GM18511 (cell line): ENCODE data around the gene C16orf92.

ENCODE experiments used
- ATAC-seq: cut with Tn5 transposase; IDR thresholded peaks from one replicate; pipeline ENCODE4 v1.9.1; 2021; ENCODE audit warnings: mild to moderate bottlenecking, moderate library complexity; ENCODE audit not compliant: unreplicated experiment

The C16orf92 gene

DNA sequence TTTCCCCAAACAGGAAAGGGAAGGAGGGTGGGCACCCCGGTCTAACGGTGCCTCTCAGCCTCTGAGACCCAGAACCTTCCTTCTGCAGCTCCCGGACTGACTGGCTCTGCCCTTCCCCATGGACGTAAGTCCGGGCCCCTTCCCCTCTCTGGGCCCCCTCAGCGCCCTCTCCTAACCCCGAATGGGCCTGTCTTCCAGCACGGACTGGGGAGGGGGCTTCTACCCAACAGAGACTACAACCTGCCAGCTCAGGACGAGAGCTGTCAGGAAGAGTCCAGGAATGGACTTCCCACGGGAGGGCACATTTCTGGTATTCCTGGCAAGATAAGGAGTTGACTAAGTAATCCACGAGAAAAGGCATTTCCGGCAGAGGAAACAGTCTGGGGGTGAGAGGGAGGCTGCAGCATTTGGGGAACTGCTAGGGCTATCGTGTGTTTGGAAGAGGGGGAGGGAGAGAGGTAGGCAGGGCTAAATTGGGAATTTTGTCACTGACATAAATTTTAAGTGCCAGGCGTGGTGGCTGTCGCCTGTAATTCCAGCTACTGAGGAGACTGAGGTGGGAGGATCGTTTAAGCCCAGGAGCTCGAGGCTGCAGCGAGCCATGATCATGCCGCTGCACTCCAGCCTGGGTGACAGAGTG lies 30.5 kb downstream of the C16orf92 start:
- ATAC-seq, result peak; percentile 13

DNA sequence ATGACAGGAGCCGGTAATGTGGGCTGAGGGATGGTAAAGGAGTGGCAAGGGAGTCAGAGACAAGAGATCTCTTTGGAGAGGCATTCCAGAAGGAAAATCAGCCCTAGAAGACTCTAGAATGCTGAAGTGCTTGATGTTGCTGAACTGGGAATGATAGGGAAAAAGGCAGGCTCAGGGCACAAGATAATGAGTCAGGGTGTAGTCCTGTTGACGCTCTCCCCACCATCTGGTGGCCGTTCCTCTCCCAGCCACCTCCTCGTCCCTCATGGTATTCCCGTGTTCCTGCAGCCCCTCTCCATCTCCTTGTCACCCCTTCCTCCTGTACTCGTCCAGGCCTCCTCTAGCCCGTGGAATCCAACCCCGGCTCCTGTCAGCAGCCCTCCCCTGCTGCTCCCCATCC lies 31.5 kb downstream of the C16orf92 start:
- ATAC-seq, result no peak

DNA sequence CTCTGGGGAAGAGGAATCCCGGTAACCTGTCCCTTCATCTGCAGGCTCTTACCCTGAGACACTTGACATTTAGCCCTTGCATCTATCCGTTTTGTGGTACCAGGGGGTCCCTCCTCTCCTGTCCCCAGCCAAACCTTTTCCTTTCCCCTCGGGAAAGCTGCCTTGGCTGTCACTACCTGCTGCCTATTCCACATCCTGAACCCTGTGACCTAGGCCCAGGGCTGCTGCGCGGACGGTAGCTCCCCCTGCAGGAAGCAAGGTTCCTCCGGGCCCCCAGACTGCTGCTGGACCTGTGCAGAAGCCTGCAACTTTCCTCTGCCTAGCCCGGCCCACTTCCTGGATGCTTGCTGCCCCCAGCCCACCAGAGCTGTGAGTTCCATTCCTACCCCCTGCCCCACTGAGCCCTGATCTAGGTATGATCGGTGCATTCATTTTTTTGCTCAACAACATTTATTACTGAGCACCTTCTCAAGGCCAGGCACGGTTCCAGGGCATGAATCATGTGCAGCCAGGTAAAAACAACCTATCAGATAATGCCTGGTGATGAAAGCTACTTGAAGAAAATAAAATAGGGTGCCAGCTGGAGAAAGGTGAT lies 32.1 kb downstream of the C16orf92 start:
- no peak for ATAC-seq

DNA sequence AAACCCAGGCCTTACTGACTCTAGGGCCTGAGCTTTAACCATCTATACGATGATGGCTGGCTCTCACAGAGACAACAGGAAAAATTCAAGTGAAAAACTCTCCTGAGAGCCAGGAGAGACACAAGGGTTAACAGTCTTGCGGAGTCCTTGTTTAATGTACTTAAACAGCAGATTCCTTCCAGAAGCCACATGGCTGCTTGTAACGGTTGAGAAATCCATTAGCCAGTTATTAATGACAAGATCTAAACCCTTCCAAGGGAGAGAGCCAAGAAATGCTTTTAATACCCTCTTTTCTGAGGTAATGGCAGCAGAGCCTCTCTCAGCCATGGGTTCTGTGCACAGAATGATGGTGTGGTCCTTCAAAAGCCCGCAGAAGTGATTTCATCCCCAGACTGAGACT lies 37.3 kb downstream of the C16orf92 start:
- no peak for ATAC-seq

GRCh38 chr16:30060836-30061554 lies 38.0 kb downstream of the C16orf92 start:
- ATAC-seq, result no peak

DNA sequence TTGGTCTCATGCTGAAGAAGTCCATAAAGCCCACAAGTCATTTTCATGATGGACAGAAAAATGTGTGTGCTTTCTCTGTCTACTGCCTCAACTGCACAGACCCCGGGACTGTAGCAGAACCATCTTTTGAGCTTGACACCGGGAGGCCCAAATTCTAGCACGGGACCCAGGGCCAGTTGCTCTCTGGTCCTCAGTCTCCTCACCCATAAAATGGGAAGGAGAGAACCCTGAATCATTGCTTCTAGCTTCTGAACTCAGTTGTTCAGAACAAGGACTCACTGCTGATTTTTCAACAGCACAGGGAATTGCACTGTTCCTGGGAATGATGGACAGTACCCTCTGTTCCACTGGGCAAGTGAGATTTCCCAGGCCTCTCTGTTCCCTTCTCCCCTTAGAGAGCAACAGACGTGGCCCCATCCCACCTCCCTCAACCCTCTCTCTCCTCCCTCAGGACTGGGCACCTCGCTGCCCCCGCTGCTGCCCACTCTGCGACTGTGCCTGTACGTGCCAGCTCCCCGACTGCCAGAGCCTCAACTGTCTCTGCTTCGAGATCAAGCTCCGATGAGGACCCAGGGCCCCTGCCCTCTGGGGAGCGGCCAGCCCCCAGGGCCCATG lies 40.4 kb downstream of the C16orf92 start:
- no peak for ATAC-seq

GRCh38 chr16:30063893-30064728 lies 41.1 kb downstream of the C16orf92 start:
- ATAC-seq, result peak; percentile 36

GRCh38 chr16:30064729-30065101 lies 41.7 kb downstream of the C16orf92 start:
- no peak for ATAC-seq

GRCh38 chr16:30065102-30065942 lies 42.3 kb downstream of the C16orf92 start, which contains the start of gene ALDOA:
Gene ALDOA (plus strand): TSS chr16:30065760. CDS start chr16:30066898, 1,138 bp downstream.
- ATAC-seq, result peak; percentile 83

DNA sequence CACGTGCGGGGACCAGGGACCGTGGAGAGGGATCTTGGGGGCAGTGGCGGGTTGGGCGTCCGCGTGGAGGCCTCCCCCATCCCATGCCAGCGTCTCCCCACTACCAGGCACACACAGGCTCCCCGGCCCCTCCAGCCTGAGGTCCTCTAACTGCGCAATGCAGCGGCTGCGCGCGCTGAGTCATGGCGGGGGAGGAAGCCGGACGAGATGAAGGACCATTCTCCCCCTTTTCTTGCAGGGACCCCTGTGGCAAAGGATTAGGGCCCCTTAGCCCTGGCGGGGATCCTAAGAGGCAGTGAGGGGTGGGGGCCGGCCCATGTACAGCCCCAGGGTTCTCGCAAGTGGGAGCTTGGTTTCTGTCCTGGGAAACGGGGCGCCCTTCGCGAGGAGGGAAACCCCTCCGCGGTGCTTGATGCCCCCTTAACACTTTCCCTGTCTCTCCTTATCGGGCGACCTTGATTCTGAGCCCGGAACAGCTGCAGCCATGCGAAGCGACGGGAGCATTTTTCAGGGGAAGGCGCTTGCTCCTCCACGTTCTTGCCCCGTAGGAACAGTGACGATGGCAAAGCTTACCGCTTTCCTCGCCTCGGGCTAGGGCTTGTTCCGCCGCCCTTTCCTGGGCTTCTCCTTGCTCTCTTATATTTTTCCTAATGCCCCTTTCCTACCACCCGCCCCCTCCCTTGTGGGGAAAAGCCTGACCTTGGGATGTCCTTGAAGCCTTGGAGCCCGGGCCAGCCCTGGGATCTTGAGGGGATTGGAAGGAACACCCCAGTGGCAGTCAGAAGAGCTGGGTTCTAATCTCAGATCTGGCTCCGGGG lies 43.2 kb downstream of the C16orf92 start:
- ATAC-seq, result peak; percentile 5

GRCh38 chr16:30066761-30067583 lies 44.0 kb downstream of the C16orf92 start:
- ATAC-seq, result no peak

DNA sequence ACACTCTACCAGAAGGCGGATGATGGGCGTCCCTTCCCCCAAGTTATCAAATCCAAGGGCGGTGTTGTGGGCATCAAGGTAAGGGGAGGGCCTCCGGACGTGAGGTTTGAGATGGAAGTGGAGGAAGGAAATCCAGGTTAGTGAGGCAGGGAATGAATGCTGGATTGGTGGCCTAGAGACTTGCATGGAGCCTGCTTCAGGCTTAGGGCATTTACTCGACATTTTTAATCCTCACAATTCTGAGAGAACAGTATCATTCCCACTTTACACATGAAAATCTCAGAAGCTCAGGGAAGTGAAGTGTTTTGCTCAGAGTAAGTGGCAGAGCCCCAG lies 44.6 kb downstream of the C16orf92 start:
- ATAC-seq, result no peak

GRCh38 chr16:30068333-30068732 lies 45.3 kb downstream of the C16orf92 start:
- ATAC-seq, result no peak

- ATAC-seq, result no peak
Measured at GRCh38 chr16:30068750-30069610, 46.0 kb downstream of the C16orf92 start.

- no peak for ATAC-seq
Measured at GRCh38 chr16:30069611-30070462, 46.8 kb downstream of the C16orf92 start.

GRCh38 chr16:30070490-30070889 lies 47.5 kb downstream of the C16orf92 start:
- no peak for ATAC-seq
